Neuronal stem cell (in vitro differentiated cells): ENCODE data around the gene TPK1.
A peak's percentile ranks its signal among the peaks of the same experiment; 100 is the strongest.

ENCODE experiments used
- DNase-seq: peaks from one replicate; pipeline ENCODE4 v3.0.0-alpha.2; 2013; ENCODE audit warnings: low spot score
- H2AFZ ChIP-seq: one replicate; pipeline ENCODE4 v1.6.1; 2013; ENCODE audit warnings: mild to moderate bottlenecking, low read length, inconsistent platforms
- H2AK5ac ChIP-seq: 2 replicates; pipeline ENCODE4 v1.6.1; 2013; ENCODE audit warnings: low read depth, mild to moderate bottlenecking, inconsistent platforms, low read length, moderate library complexity, mixed read lengths
- H2BK120ac ChIP-seq: 2 replicates; pipeline ENCODE4 v1.6.1; 2013; ENCODE audit warnings: low read depth, mild to moderate bottlenecking, inconsistent platforms, low read length, moderate library complexity, mixed read lengths
- H2BK12ac ChIP-seq: one replicate; pipeline ENCODE4 v1.6.1; 2013; ENCODE audit warnings: low read length, inconsistent platforms
- H2BK15ac ChIP-seq: 2 replicates; pipeline ENCODE4 v1.6.1; 2013; ENCODE audit warnings: mild to moderate bottlenecking, low read length, inconsistent platforms, mixed read lengths
- H2BK5ac ChIP-seq: one replicate; pipeline ENCODE4 v1.6.1; 2013; ENCODE audit warnings: inconsistent platforms, mild to moderate bottlenecking, low read length, moderate library complexity
- H3K14ac ChIP-seq: one replicate; pipeline ENCODE4 v1.6.1; 2013; ENCODE audit warnings: low read length, inconsistent platforms
- H3K18ac ChIP-seq: 2 replicates; pipeline ENCODE4 v1.6.1; 2013; ENCODE audit warnings: low read length, inconsistent platforms
- H3K23ac ChIP-seq: 2 replicates; pipeline ENCODE4 v1.6.1; 2013; ENCODE audit warnings: low read depth, mild to moderate bottlenecking, mixed read lengths, low read length, inconsistent platforms; ENCODE audit not compliant: poor library complexity
- H3K27ac ChIP-seq: replicated peaks from 3 replicates; pipeline ENCODE4 v1.5.1; 2013; ENCODE audit warnings: low read length, inconsistent platforms
- H3K27me3 ChIP-seq, 3 experiments: 2 replicates each; pipeline ENCODE4 v1.6.1; 2013; ENCODE audit warnings: low read length in 3 of 3, mild to moderate bottlenecking in 2 of 3, inconsistent platforms in 1 of 3, low read depth in 1 of 3, mixed read lengths in 1 of 3, moderate library complexity in 1 of 3; ENCODE audit not compliant: control insufficient read depth in 3 of 3, insufficient read depth in 3 of 3
- H3K36me3 ChIP-seq, 2 donors: replicated peaks in 1 of 2; 2 replicates each; pipeline ENCODE4 v1.6.1; 2013; ENCODE audit warnings: low read length in 2 of 2; ENCODE audit not compliant: control insufficient read depth in 2 of 2, insufficient read depth in 2 of 2
- H3K4ac ChIP-seq: 2 replicates; pipeline ENCODE4 v1.6.1; 2013; ENCODE audit warnings: inconsistent platforms, mild to moderate bottlenecking, low read length, moderate library complexity
- H3K4me1 ChIP-seq, 2 donors: 1 replicate in 1 of 2; 2 replicates in 1 of 2; pipeline ENCODE4 v1.6.1; 2013; ENCODE audit warnings: low read length in 2 of 2, low read depth in 1 of 2; ENCODE audit not compliant: control insufficient read depth in 2 of 2, insufficient read depth in 1 of 2
- H3K4me2 ChIP-seq: one replicate; pipeline ENCODE4 v1.6.1; 2013; ENCODE audit warnings: mild to moderate bottlenecking, low read length, inconsistent platforms; ENCODE audit not compliant: insufficient read depth, poor library complexity, severe bottlenecking
- H3K4me3 ChIP-seq, 2 donors: 2 replicates each; pipeline ENCODE4 v1.5.1; 2013; ENCODE audit warnings: low read length in 2 of 2, mild to moderate bottlenecking in 2 of 2, inconsistent platforms in 1 of 2, moderate library complexity in 1 of 2
- H3K79me1 ChIP-seq: one replicate; pipeline ENCODE4 v1.6.1; 2013; ENCODE audit warnings: low read depth, mild to moderate bottlenecking, inconsistent platforms, low read length, moderate library complexity
- H3K9ac ChIP-seq: one replicate; pipeline ENCODE4 v1.6.1; 2013; ENCODE audit warnings: mild to moderate bottlenecking, low read depth, low read length, inconsistent platforms; ENCODE audit not compliant: poor library complexity
- H3K9me3 ChIP-seq, 2 donors: replicated peaks in 1 of 2; 2 replicates each; pipeline versions ENCODE3 to v1.6.1; 2013; ENCODE audit warnings: low read length in 2 of 2, mild to moderate bottlenecking in 2 of 2, inconsistent platforms in 1 of 2, low read depth in 1 of 2, mixed read lengths in 1 of 2, moderate library complexity in 1 of 2; ENCODE audit not compliant: control insufficient read depth in 2 of 2, insufficient read depth in 1 of 2
- H4K8ac ChIP-seq: one replicate; pipeline ENCODE4 v1.6.1; 2013; ENCODE audit warnings: low read depth, mild to moderate bottlenecking, inconsistent platforms, low read length, moderate library complexity
- H4K91ac ChIP-seq: one replicate; pipeline ENCODE4 v1.6.1; 2013; ENCODE audit warnings: low read length, low read depth, mild to moderate bottlenecking, inconsistent platforms; ENCODE audit not compliant: poor library complexity
- WGBS, 2 donors: extraction: QIAGEN DNeasy Blood & Tissue Kit; methylation state at CpG; one replicate each; pipeline ENCODE4 v1.1.7; 2013; ENCODE audit warnings: missing lambda C conversion rate in 2 of 2, mixed read lengths in 1 of 2; ENCODE audit not compliant: insufficient read length in 2 of 2, insufficient replicate concordance in 1 of 2; ENCODE audit errors: extremely low coverage in 2 of 2; 5-methylcytosine and 5-hydroxymethylcytosine counted together

Gene TPK1

GRCh38 chr7:144834641-144835144, 1.2 kb downstream of the TPK1 start:
- no peak overlapping the region for H2BK15ac ChIP-seq
- peaks cover 0 to 2% of the 10 kb centered on the region in 2 donors for H3K4me1 ChIP-seq
- H4K8ac ChIP-seq: no peak overlapping the region
- no peak overlapping the region for H2BK5ac ChIP-seq
- H3K14ac ChIP-seq: no peak overlapping the region
- no peak overlapping the region for H4K91ac ChIP-seq
- H3K4ac ChIP-seq: no peak overlapping the region
- no peak overlapping the region for H3K9ac ChIP-seq
- peak overlapping the region; percentile 65 to 84 for H3K4me3 ChIP-seq
- no peaks in the 10 kb centered on the region for H3K27me3 ChIP-seq
- DNase-seq: no peak
- H3K9me3 ChIP-seq: peaks cover 0 to 3% of the 10 kb centered on the region in 2 donors
- no peak overlapping the region for H2BK12ac ChIP-seq
- no peak overlapping the region for H3K27ac ChIP-seq
- no peak overlapping the region for H3K4me2 ChIP-seq
- peak overlapping the region; percentile 94 for H2AFZ ChIP-seq
- WGBS, 2 donors: no CpG with 5 or more reads among the region's 13 CpGs
- H3K18ac ChIP-seq: no peak overlapping the region
- H3K23ac ChIP-seq: no peak overlapping the region
- no peaks in the 10 kb centered on the region for H3K36me3 ChIP-seq
- H3K79me1 ChIP-seq: no peaks in the 10 kb centered on the region
- no peak overlapping the region for H2AK5ac ChIP-seq
- no peak overlapping the region for H2BK120ac ChIP-seq

GRCh38 chr7:144830811-144831210, 5.0 kb downstream of the TPK1 start:
- Histone ChIP-seq H3K18ac (no peak overlapping the region), H3K14ac (no peak overlapping the region), H3K4me1 (no peaks in the 10 kb centered on the region), H4K91ac (no peak overlapping the region), H3K27me3 (no peaks in the 10 kb centered on the region), H3K4me3 (no peak overlapping the region), H2BK15ac (no peak overlapping the region), H3K79me1 (no peaks in the 10 kb centered on the region), H2AFZ (no peak overlapping the region), H3K23ac (no peak overlapping the region), H3K9me3 (no peaks in the 10 kb centered on the region), H3K4ac (no peak overlapping the region), H3K36me3 (no peaks in the 10 kb centered on the region), H4K8ac (no peak overlapping the region), H2AK5ac (no peak overlapping the region), H2BK12ac (no peak overlapping the region), H3K27ac (no peak overlapping the region), H3K4me2 (no peak overlapping the region), H2BK5ac (no peak overlapping the region), H2BK120ac (no peak overlapping the region), H3K9ac (no peak overlapping the region)
- DNase-seq: no peak
- WGBS, 2 donors: no CpG with 5 or more reads among the region's 5 CpGs

GRCh38 chr7:144830024-144830785, 5.6 kb downstream of the TPK1 start:
- Histone ChIP-seq H4K91ac (no peak overlapping the region), H3K4me2 (no peak overlapping the region), H2BK12ac (no peak overlapping the region), H4K8ac (no peak overlapping the region), H3K27ac (no peak overlapping the region), H2AK5ac (no peak overlapping the region), H3K9ac (no peak overlapping the region), H3K14ac (no peak overlapping the region), H3K4me1 (no peaks in the 10 kb centered on the region), H2BK120ac (no peak overlapping the region), H3K36me3 (no peaks in the 10 kb centered on the region), H2AFZ (no peak overlapping the region), H3K23ac (no peak overlapping the region), H3K9me3 (no peaks in the 10 kb centered on the region), H3K27me3 (no peaks in the 10 kb centered on the region), H3K4me3 (no peak overlapping the region), H2BK5ac (no peak overlapping the region), H2BK15ac (no peak overlapping the region), H3K4ac (no peak overlapping the region), H3K18ac (no peak overlapping the region), H3K79me1 (no peaks in the 10 kb centered on the region)
- no peak for DNase-seq
- no CpG with 5 or more reads among the region's 2 CpGs for WGBS, 2 donors

GRCh38 chr7:144827621-144828020, 8.2 kb downstream of the TPK1 start:
- H2BK5ac ChIP-seq: no peak overlapping the region
- no peak overlapping the region for H2AFZ ChIP-seq
- no peak overlapping the region for H2BK12ac ChIP-seq
- H3K79me1 ChIP-seq: no peaks in the 10 kb centered on the region
- no peak overlapping the region for H3K4me3 ChIP-seq
- no peak overlapping the region for H2BK120ac ChIP-seq
- no peak overlapping the region for H3K9ac ChIP-seq
- H3K4me2 ChIP-seq: no peak overlapping the region
- H2BK15ac ChIP-seq: no peak overlapping the region
- H3K18ac ChIP-seq: no peak overlapping the region
- H3K4me1 ChIP-seq: no peaks in the 10 kb centered on the region
- no peak overlapping the region for H3K23ac ChIP-seq
- H3K9me3 ChIP-seq: no peaks in the 10 kb centered on the region
- no peak overlapping the region for H4K8ac ChIP-seq
- DNase-seq: no peak
- H3K27ac ChIP-seq: no peak overlapping the region
- H3K27me3 ChIP-seq: no peaks in the 10 kb centered on the region
- H3K14ac ChIP-seq: no peak overlapping the region
- no peak overlapping the region for H3K4ac ChIP-seq
- no CpG with 5 or more reads among the region's 4 CpGs for WGBS, 2 donors
- H3K36me3 ChIP-seq: no peaks in the 10 kb centered on the region
- H2AK5ac ChIP-seq: no peak overlapping the region
- no peak overlapping the region for H4K91ac ChIP-seq
